ENCODE measurements around the gene ZNF778. TPM values are rescaled to one million over a fixed set of nuclear protein-coding genes. Genes with fewer than 3 reads are reported as not detected.
A peak's percentile ranks its signal among the peaks of the same experiment; 100 is the strongest.

Gene ZNF778
- total RNA-seq, 2 donors from 2014 or later, result 3.9 to 6.4 TPM

DNA sequence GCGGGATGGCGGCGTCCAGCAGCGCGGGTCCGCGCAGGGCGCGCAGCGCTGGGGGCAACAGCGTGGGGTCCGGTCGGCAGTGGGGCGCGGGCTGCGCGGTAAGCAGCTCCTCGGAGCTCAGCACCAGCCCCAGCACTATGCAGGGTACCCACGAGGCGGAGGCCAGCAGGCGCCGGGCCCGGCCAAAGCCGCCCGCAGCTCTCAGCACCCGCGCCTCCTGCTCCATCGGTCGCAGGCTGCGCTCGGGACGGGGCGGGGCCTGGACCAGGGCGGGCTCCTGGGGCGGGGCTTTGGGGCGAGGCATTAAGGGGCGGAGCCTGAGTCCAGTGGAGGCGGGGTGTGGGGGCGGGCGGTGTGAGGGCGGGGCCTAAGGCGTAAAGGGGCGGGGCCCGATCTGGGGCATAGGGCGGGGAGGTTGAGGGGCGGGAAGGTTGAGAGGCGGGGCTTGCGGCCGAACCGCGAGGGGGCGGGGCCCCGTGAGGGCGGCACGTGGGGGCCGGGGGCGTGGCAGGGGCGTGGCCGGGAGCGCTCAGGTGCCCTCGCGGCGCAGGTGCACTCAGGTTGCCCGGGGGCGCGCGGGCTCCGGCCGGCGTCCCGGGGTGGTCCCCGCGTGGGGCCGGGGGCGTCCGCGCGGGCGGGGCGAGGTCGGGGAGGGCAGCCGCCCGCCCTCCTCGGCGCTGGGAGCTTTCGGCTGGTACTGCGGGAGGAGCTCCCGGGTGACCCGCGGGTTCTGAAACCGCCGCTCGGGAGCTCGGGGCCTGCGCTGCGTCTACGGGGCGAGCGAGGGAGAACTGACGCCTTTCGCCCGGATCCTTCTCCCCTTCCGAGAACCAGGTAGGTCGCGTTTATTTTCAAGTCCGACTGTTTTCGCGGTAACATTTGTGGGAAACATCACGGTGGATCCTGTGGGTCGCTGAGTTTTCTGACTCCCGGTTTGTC lies 15.8 kb upstream of the ZNF778 start:
- Histone ChIP-seq H3K9me3 (no peaks in the 10 kb centered on the region), H3K36me3 (no peaks in the 10 kb centered on the region), H3K9ac (ENCODE audit: low read depth in 2 of 2, low read length in 2 of 2) (no peak overlapping the region), H3K27ac (no peak overlapping the region), H3K27me3 (peaks cover 45% of the 10 kb centered on the region), H3K4me3 (no peak overlapping the region), H3K4me1 (no peaks in the 10 kb centered on the region)
- DNase-seq, result peak; percentile 93
- TF ChIP-seq, protein P1, sequence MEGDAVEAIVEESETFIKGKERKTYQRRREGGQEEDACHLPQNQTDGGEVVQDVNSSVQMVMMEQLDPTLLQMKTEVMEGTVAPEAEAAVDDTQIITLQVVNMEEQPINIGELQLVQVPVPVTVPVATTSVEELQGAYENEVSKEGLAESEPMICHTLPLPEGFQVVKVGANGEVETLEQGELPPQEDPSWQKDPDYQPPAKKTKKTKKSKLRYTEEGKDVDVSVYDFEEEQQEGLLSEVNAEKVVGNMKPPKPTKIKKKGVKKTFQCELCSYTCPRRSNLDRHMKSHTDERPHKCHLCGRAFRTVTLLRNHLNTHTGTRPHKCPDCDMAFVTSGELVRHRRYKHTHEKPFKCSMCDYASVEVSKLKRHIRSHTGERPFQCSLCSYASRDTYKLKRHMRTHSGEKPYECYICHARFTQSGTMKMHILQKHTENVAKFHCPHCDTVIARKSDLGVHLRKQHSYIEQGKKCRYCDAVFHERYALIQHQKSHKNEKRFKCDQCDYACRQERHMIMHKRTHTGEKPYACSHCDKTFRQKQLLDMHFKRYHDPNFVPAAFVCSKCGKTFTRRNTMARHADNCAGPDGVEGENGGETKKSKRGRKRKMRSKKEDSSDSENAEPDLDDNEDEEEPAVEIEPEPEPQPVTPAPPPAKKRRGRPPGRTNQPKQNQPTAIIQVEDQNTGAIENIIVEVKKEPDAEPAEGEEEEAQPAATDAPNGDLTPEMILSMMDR (IDR thresholded peaks at IDR 0.05), result no peak
- intact Hi-C loops (cut with DNase I), result no loop called here

DNA sequence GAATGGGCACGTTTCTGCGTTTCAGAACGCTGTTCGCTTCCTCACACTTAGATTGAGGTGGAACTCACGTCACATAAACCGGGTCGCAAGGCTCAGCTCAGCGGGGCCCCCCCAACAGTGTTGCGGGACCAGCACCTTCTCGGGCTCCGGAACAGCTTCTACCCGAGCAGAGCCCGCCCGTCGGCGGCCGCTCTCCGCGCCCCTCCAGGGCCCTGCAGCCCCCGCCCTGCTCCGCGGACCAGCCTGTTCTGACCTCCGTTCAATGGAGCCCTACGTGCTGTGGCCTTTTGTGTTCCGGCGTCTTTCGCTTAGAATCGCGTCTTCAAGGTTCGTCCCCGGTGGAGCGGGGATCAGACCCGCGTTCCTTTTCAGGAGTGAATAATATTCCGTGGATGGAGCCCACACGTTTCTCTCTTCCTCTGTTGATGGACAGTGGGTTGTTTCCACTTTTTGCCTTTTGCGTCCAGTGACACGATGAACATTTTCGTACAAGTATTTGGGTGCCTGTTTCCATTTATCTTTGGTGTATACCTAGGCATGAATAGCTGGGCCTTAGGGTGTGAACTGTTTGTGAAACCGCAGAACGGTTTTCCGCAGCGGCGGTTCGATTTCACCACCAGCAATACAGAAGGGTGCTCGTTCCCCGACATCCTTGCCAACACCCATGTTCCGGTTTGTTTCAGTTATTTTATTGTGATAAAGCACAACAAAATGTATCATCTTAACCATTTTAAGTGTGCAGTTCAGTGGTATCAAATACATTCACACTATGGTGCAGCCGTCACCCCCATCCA lies 14.9 kb upstream of the ZNF778 start:
- DNase-seq, result no peak
- H3K4me1 ChIP-seq, result no peaks in the 10 kb centered on the region
- intact Hi-C loops (cut with DNase I), result no loop called here
- peaks cover 45% of the 10 kb centered on the region for H3K27me3 ChIP-seq
- TF ChIP-seq, protein P1 (IDR thresholded peaks at IDR 0.05), result no peak
- H3K4me3 ChIP-seq, result no peak overlapping the region
- no peak overlapping the region for H3K27ac ChIP-seq
- no peaks in the 10 kb centered on the region for H3K36me3 ChIP-seq
- H3K9me3 ChIP-seq, result no peaks in the 10 kb centered on the region
- no peak overlapping the region for H3K9ac ChIP-seq (ENCODE audit: low read depth in 2 of 2, low read length in 2 of 2)

DNA sequence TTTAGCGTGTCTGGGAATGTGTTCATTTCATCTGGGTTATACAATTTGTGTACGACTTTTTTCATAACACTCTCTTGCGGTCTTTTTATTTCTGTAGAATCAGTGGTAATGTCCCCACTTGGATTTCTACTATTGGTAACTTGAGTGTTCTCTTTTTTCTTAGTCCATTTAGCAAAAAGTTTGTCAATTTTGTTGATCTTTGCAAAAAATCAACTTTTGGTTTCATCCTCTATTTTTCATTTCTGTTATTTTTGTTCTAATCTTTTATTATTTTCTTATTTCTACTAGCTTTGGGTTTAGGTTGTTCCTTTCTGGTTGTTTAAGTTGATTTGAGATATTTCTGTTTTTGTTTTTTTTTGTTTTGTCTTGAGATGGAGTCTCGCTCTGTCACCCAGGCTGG lies 9.5 kb upstream of the ZNF778 start:
- H3K27me3 ChIP-seq, result peaks cover under 1% of the 10 kb centered on the region
- intact Hi-C loops (cut with DNase I), result no loop called here

DNA sequence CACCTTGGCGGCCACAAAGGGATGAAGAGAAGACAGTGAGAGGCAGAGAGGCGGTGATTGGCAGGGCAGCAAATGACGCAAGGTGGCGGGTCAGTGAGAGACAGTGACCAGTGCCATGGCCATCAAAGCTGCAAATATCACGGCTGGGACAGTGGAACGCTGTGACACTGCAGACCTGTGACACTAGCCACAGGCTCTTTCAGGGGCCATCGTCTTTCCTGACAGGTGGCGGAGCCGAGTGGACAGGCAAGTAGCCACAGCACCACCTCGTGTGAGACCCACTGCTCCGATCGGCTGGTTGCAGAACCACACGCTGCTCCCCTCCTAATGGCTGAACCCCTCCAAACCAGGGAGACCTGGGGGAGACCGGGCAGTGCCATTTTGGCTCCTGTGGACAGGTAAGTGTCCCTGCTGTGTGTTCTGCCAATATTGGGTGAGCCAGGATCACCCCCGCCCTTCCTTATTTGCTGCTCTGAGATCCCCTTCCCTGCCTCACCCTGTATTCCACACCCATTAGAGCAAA lies 7.9 kb upstream of the ZNF778 start:
- H3K4me3 ChIP-seq, result no peak overlapping the region
- TF ChIP-seq, protein P1 (IDR thresholded peaks at IDR 0.05), result no peak
- intact Hi-C loops (cut with DNase I), result loop anchor here (10.0 kb wide), 1 partner anchor 355 kb away; the partner anchor contains the start of genes GALNS and TRAPPC2L
- DNase-seq, result no peak
- H3K9me3 ChIP-seq, result no peaks in the 10 kb centered on the region
- H3K27ac ChIP-seq, result no peak overlapping the region
- no peaks in the 10 kb centered on the region for H3K36me3 ChIP-seq
- H3K4me1 ChIP-seq, result no peaks in the 10 kb centered on the region
- H3K9ac ChIP-seq (ENCODE audit: low read depth in 2 of 2, low read length in 2 of 2), result no peak overlapping the region
- H3K27me3 ChIP-seq, result no peaks in the 10 kb centered on the region

More for the DNA sequence above, 9.5 kb upstream of the ZNF778 start:
- Histone ChIP-seq H3K27ac (no peak overlapping the region), H3K9me3 (no peaks in the 10 kb centered on the region), H3K36me3 (no peaks in the 10 kb centered on the region), H3K9ac (ENCODE audit: low read depth in 2 of 2, low read length in 2 of 2) (no peak overlapping the region), H3K4me3 (no peak overlapping the region), H3K4me1 (no peaks in the 10 kb centered on the region)
- TF ChIP-seq, protein P1 (IDR thresholded peaks at IDR 0.05), result no peak
- no peak for DNase-seq

DNA sequence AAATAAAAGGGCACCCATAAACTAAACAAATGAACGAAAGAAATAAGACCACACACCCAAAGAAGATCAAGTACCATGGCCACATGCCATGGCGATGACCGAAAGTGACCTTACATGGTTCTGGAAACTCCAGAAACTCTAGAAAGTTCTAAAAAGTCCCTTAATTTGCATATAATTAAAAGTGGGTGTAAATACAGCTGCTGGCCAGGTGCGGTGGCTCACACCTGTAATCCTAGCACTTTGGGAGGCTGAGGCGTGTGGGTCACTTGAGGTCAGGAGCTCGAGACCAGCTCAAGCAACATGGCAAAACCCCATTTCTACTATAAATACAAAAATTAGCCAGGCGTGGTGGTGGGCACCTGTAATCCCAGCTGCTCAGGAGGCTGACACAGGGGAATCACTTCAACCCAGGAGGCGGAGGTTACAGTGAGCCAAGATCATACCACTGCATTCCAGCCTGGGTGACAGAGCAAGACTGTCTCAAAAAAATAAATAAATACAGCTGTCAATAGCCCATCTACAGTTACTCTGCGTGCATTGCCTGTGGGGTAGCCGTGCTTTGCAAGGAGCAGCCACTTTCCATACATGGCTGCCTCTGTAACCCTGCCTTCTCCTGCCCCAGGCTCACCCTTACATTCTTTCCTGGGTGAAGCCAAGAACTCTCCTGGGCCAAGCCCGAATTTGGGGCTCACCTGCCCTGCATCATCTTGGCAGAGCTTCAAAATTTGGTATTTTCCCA lies 7.2 kb upstream of the ZNF778 start:
- H3K36me3 ChIP-seq, result no peaks in the 10 kb centered on the region
- intact Hi-C loops (cut with DNase I), result loop anchor here (10.0 kb wide), 1 partner anchor 356 kb away; the partner anchor contains the start of genes GALNS and TRAPPC2L
- TF ChIP-seq, protein P1 (IDR thresholded peaks at IDR 0.05), result no peak
- no peaks in the 10 kb centered on the region for H3K27me3 ChIP-seq
- no peaks in the 10 kb centered on the region for H3K9me3 ChIP-seq
- H3K27ac ChIP-seq, result no peak overlapping the region
- no peak for DNase-seq
- no peaks in the 10 kb centered on the region for H3K4me1 ChIP-seq
- H3K9ac ChIP-seq (ENCODE audit: low read depth in 2 of 2, low read length in 2 of 2), result no peak overlapping the region
- H3K4me3 ChIP-seq, result no peak overlapping the region

Data from colonic mucosa (tissue), 4 donors.